ENCODE measurements around the gene SLC25A11.
"Not testable (repeated sequence)": the region's sequence is repeated elsewhere in the genome, so short reads cannot be mapped to it uniquely, and the experiment has no call there.

Gene SLC25A11

GRCh38 chr17:4928881-4929280 lies 11.0 kb downstream of the SLC25A11 start:
- WGBS (ENCODE audit: extremely low coverage, insufficient coverage, low lambda C conversion rate), result no CpG with 5 or more reads among the region's 18 CpGs
- Histone ChIP-seq H3K23ac (ENCODE audit: low read length) (no peak overlapping the region), H3K18ac (ENCODE audit: low read length) (no peak overlapping the region), H3K27ac (ENCODE audit: low read depth, low read length) (no peak overlapping the region), H2BK120ac (ENCODE audit: low read depth, low read length) (no peak overlapping the region), H3K79me2 (ENCODE audit: control insufficient read depth, insufficient read depth, low read length) (no peaks in the 10 kb centered on the region), H2AK5ac (ENCODE audit: low read length) (no peak overlapping the region), H3K9ac (ENCODE audit: low read length) (no peak overlapping the region), H2BK5ac (ENCODE audit: low read length) (no peak overlapping the region), H4K8ac (ENCODE audit: low read depth, low read length) (no peak overlapping the region), H3K79me1 (ENCODE audit: low read length) (no peaks in the 10 kb centered on the region), H3K4me2 (ENCODE audit: low read length) (no peak overlapping the region), H2BK15ac (replicated peaks; ENCODE audit: low read depth) (no peak overlapping the region), H3K4ac (ENCODE audit: low read depth, low read length) (no peak overlapping the region), H3K36me3 (ENCODE audit: control insufficient read depth, insufficient read depth, low read length) (no peaks in the 10 kb centered on the region), H3K4me3 (ENCODE audit: low read length) (no peak overlapping the region), H3K27me3 (ENCODE audit: insufficient read depth, low read length, poor library complexity) (no peaks in the 10 kb centered on the region), H3K4me1 (ENCODE audit: control insufficient read depth, low read depth, low read length) (no peaks in the 10 kb centered on the region), H3K56ac (ENCODE audit: low read length) (no peak overlapping the region), H4K5ac (ENCODE audit: low read length) (no peak overlapping the region)
- DNase-seq, result no peak

GRCh38 chr17:4926577-4927335 lies 13.1 kb downstream of the SLC25A11 start:
- no CpG with 5 or more reads among the region's 24 CpGs for WGBS (ENCODE audit: extremely low coverage, insufficient coverage, low lambda C conversion rate)
- H3K79me2 ChIP-seq (ENCODE audit: control insufficient read depth, insufficient read depth, low read length); H4K8ac ChIP-seq (ENCODE audit: low read depth, low read length); H3K9ac ChIP-seq (ENCODE audit: low read length); H3K23ac ChIP-seq (ENCODE audit: low read length); H2AK5ac ChIP-seq (ENCODE audit: low read length); H3K4me3 ChIP-seq (ENCODE audit: low read length); H3K27me3 ChIP-seq (ENCODE audit: insufficient read depth, low read length, poor library complexity); DNase-seq; H2BK15ac ChIP-seq (replicated peaks; ENCODE audit: low read depth); H3K4me2 ChIP-seq (ENCODE audit: low read length); H2BK120ac ChIP-seq (ENCODE audit: low read depth, low read length); H3K56ac ChIP-seq (ENCODE audit: low read length); H3K4me1 ChIP-seq (ENCODE audit: control insufficient read depth, low read depth, low read length); H2BK5ac ChIP-seq (ENCODE audit: low read length); H4K5ac ChIP-seq (ENCODE audit: low read length); H3K27ac ChIP-seq (ENCODE audit: low read depth, low read length); H3K18ac ChIP-seq (ENCODE audit: low read length); H3K36me3 ChIP-seq (ENCODE audit: control insufficient read depth, insufficient read depth, low read length); H3K79me1 ChIP-seq (ENCODE audit: low read length); H3K4ac ChIP-seq (ENCODE audit: low read depth, low read length): not testable (repeated sequence)

- Histone ChIP-seq H2BK15ac (replicated peaks; ENCODE audit: low read depth) (no peak overlapping the region), H2BK120ac (ENCODE audit: low read depth, low read length) (no peak overlapping the region), H3K56ac (ENCODE audit: low read length) (no peak overlapping the region), H3K79me1 (ENCODE audit: low read length) (no peaks in the 10 kb centered on the region), H2AK5ac (ENCODE audit: low read length) (no peak overlapping the region), H4K5ac (ENCODE audit: low read length) (no peak overlapping the region), H3K18ac (ENCODE audit: low read length) (no peak overlapping the region), H3K36me3 (ENCODE audit: control insufficient read depth, insufficient read depth, low read length) (no peaks in the 10 kb centered on the region), H3K27me3 (ENCODE audit: insufficient read depth, low read length, poor library complexity) (no peaks in the 10 kb centered on the region), H3K4me1 (ENCODE audit: control insufficient read depth, low read depth, low read length) (no peaks in the 10 kb centered on the region), H3K4me2 (ENCODE audit: low read length) (no peak overlapping the region), H2BK5ac (ENCODE audit: low read length) (no peak overlapping the region), H3K79me2 (ENCODE audit: control insufficient read depth, insufficient read depth, low read length) (no peaks in the 10 kb centered on the region), H3K23ac (ENCODE audit: low read length) (no peak overlapping the region), H3K4ac (ENCODE audit: low read depth, low read length) (no peak overlapping the region), H4K8ac (ENCODE audit: low read depth, low read length) (no peak overlapping the region), H3K9ac (ENCODE audit: low read length) (no peak overlapping the region), H3K27ac (ENCODE audit: low read depth, low read length) (no peak overlapping the region), H3K4me3 (ENCODE audit: low read length) (no peak overlapping the region)
- no peak for DNase-seq
- no CpG with 5 or more reads among the region's 4 CpGs for WGBS (ENCODE audit: extremely low coverage, insufficient coverage, low lambda C conversion rate)
These were observed 18.5 kb downstream of the SLC25A11 start for GRCh38 chr17:4921320-4921719.

- H3K79me2 ChIP-seq (ENCODE audit: control insufficient read depth, insufficient read depth, low read length), result no peaks in the 10 kb centered on the region
- no peak overlapping the region for H2BK120ac ChIP-seq (ENCODE audit: low read depth, low read length)
- H3K18ac ChIP-seq (ENCODE audit: low read length), result no peak overlapping the region
- H2BK15ac ChIP-seq (replicated peaks; ENCODE audit: low read depth), result no peak overlapping the region
- H3K79me1 ChIP-seq (ENCODE audit: low read length), result no peaks in the 10 kb centered on the region
- H2BK5ac ChIP-seq (ENCODE audit: low read length), result no peak overlapping the region
- no peak overlapping the region for H2AK5ac ChIP-seq (ENCODE audit: low read length)
- H3K23ac ChIP-seq (ENCODE audit: low read length), result no peak overlapping the region
- no peaks in the 10 kb centered on the region for H3K36me3 ChIP-seq (ENCODE audit: control insufficient read depth, insufficient read depth, low read length)
- H3K4me3 ChIP-seq (ENCODE audit: low read length), result no peak overlapping the region
- no peak overlapping the region for H3K27ac ChIP-seq (ENCODE audit: low read depth, low read length)
- H4K5ac ChIP-seq (ENCODE audit: low read length), result no peak overlapping the region
- H3K27me3 ChIP-seq (ENCODE audit: insufficient read depth, low read length, poor library complexity), result no peaks in the 10 kb centered on the region
- no peaks in the 10 kb centered on the region for H3K4me1 ChIP-seq (ENCODE audit: control insufficient read depth, low read depth, low read length)
- H3K56ac ChIP-seq (ENCODE audit: low read length), result no peak overlapping the region
- no peak overlapping the region for H4K8ac ChIP-seq (ENCODE audit: low read depth, low read length)
- no peak overlapping the region for H3K9ac ChIP-seq (ENCODE audit: low read length)
- no peak for DNase-seq
- H3K4me2 ChIP-seq (ENCODE audit: low read length), result no peak overlapping the region
- H3K4ac ChIP-seq (ENCODE audit: low read depth, low read length), result no peak overlapping the region
- WGBS (ENCODE audit: extremely low coverage, insufficient coverage, low lambda C conversion rate), result no CpG with 5 or more reads among the region's 10 CpGs
These were observed 19.3 kb downstream of the SLC25A11 start for GRCh38 chr17:4920351-4921048.

GRCh38 chr17:4919511-4920047 lies 20.3 kb downstream of the SLC25A11 start:
- no peaks in the 10 kb centered on the region for H3K4me1 ChIP-seq (ENCODE audit: control insufficient read depth, low read depth, low read length)
- no peak overlapping the region for H3K4me2 ChIP-seq (ENCODE audit: low read length)
- WGBS (ENCODE audit: extremely low coverage, insufficient coverage, low lambda C conversion rate), result no CpG with 5 or more reads among the region's 8 CpGs
- H3K4me3 ChIP-seq (ENCODE audit: low read length), result no peak overlapping the region
- no peak overlapping the region for H4K5ac ChIP-seq (ENCODE audit: low read length)
- no peak overlapping the region for H4K8ac ChIP-seq (ENCODE audit: low read depth, low read length)
- no peak overlapping the region for H3K4ac ChIP-seq (ENCODE audit: low read depth, low read length)
- no peaks in the 10 kb centered on the region for H3K27me3 ChIP-seq (ENCODE audit: insufficient read depth, low read length, poor library complexity)
- H3K56ac ChIP-seq (ENCODE audit: low read length), result no peak overlapping the region
- H2AK5ac ChIP-seq (ENCODE audit: low read length), result no peak overlapping the region
- no peak overlapping the region for H3K18ac ChIP-seq (ENCODE audit: low read length)
- no peak overlapping the region for H2BK15ac ChIP-seq (replicated peaks; ENCODE audit: low read depth)
- H3K79me1 ChIP-seq (ENCODE audit: low read length), result no peaks in the 10 kb centered on the region
- H3K79me2 ChIP-seq (ENCODE audit: control insufficient read depth, insufficient read depth, low read length), result no peaks in the 10 kb centered on the region
- no peak overlapping the region for H3K9ac ChIP-seq (ENCODE audit: low read length)
- no peak overlapping the region for H3K23ac ChIP-seq (ENCODE audit: low read length)
- H3K27ac ChIP-seq (ENCODE audit: low read depth, low read length), result no peak overlapping the region
- no peak overlapping the region for H2BK120ac ChIP-seq (ENCODE audit: low read depth, low read length)
- peak; percentile 58 for DNase-seq
- no peak overlapping the region for H2BK5ac ChIP-seq (ENCODE audit: low read length)
- no peaks in the 10 kb centered on the region for H3K36me3 ChIP-seq (ENCODE audit: control insufficient read depth, insufficient read depth, low read length)

Measured in mesendoderm (in vitro differentiated cells).